Measurements from ENCODE around the gene SHISA7.
A peak's percentile ranks its signal among the peaks of the same experiment; 100 is the strongest.

DNA sequence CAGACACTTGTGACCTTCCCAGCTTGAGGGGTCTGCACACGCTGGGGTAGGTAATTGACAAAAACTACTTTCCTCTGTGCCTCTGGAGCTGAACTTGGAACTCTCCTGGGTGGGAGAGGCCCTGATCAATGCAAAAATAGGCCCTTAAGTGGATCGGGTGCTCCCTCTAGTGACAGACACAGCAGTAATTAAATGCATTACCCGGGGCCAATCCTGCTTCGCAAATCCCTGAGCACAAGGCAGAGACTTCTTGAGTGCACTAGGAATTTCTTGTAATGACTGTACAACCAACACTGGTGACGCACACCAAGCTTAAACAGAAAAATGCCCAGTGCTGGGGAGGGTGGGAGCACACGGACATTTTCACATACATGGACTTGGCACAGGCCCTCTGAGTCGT lies 24.9 kb downstream of the SHISA7 start:
- TF ChIP-seq POLR2AphosphoS5 (IDR thresholded peaks at IDR 0.05; ENCODE audit: low read depth): no peak
- TF ChIP-seq, protein P1, sequence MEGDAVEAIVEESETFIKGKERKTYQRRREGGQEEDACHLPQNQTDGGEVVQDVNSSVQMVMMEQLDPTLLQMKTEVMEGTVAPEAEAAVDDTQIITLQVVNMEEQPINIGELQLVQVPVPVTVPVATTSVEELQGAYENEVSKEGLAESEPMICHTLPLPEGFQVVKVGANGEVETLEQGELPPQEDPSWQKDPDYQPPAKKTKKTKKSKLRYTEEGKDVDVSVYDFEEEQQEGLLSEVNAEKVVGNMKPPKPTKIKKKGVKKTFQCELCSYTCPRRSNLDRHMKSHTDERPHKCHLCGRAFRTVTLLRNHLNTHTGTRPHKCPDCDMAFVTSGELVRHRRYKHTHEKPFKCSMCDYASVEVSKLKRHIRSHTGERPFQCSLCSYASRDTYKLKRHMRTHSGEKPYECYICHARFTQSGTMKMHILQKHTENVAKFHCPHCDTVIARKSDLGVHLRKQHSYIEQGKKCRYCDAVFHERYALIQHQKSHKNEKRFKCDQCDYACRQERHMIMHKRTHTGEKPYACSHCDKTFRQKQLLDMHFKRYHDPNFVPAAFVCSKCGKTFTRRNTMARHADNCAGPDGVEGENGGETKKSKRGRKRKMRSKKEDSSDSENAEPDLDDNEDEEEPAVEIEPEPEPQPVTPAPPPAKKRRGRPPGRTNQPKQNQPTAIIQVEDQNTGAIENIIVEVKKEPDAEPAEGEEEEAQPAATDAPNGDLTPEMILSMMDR (IDR thresholded peaks at IDR 0.05; ENCODE audit: insufficient read depth, low read length): peak; percentile 76
- TF ChIP-seq, protein P2, sequence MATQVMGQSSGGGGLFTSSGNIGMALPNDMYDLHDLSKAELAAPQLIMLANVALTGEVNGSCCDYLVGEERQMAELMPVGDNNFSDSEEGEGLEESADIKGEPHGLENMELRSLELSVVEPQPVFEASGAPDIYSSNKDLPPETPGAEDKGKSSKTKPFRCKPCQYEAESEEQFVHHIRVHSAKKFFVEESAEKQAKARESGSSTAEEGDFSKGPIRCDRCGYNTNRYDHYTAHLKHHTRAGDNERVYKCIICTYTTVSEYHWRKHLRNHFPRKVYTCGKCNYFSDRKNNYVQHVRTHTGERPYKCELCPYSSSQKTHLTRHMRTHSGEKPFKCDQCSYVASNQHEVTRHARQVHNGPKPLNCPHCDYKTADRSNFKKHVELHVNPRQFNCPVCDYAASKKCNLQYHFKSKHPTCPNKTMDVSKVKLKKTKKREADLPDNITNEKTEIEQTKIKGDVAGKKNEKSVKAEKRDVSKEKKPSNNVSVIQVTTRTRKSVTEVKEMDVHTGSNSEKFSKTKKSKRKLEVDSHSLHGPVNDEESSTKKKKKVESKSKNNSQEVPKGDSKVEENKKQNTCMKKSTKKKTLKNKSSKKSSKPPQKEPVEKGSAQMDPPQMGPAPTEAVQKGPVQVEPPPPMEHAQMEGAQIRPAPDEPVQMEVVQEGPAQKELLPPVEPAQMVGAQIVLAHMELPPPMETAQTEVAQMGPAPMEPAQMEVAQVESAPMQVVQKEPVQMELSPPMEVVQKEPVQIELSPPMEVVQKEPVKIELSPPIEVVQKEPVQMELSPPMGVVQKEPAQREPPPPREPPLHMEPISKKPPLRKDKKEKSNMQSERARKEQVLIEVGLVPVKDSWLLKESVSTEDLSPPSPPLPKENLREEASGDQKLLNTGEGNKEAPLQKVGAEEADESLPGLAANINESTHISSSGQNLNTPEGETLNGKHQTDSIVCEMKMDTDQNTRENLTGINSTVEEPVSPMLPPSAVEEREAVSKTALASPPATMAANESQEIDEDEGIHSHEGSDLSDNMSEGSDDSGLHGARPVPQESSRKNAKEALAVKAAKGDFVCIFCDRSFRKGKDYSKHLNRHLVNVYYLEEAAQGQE (IDR thresholded peaks at IDR 0.05; ENCODE audit: insufficient replicate concordance, low read depth): no peak
- TF ChIP-seq GABPA (IDR thresholded peaks at IDR 0.05; ENCODE audit: low read depth): no peak
